Fibroblast of skin of right quadriceps (primary cell): ENCODE measurements around the gene RABGAP1.

Source experiments
- DNase-seq: peaks from one replicate; pipeline ENCODE4 v3.0.0-alpha.2; 2013

RABGAP1 gene

GRCh38 chr9:123115146-123115913, 174.5 kb downstream of the RABGAP1 start:
- DNase-seq: no peak

GRCh38 chr9:123116036-123116435, 175.2 kb downstream of the RABGAP1 start:
- no peak for DNase-seq

- peak; percentile 26 for DNase-seq
Observed at GRCh38 chr9:123119566-123119965, 178.7 kb downstream of the RABGAP1 start.

- DNase-seq: no peak
Observed at GRCh38 chr9:123120131-123120530, 179.3 kb downstream of the RABGAP1 start.

- DNase-seq: no peak
Observed at GRCh38 chr9:123120953-123121352, 180.1 kb downstream of the RABGAP1 start.

- DNase-seq: no peak
Observed at GRCh38 chr9:123121457-123121856, 180.6 kb downstream of the RABGAP1 start.

- DNase-seq: no peak
Observed at GRCh38 chr9:123127512-123128075, 186.8 kb downstream of the RABGAP1 start.

GRCh38 chr9:123128591-123128990, 187.8 kb downstream of the RABGAP1 start:
- no peak for DNase-seq

GRCh38 chr9:123129423-123129822, 188.6 kb downstream of the RABGAP1 start:
- no peak for DNase-seq

GRCh38 chr9:123131258-123131657, 190.4 kb downstream of the RABGAP1 start:
- DNase-seq: peak; percentile 74

GRCh38 chr9:123131993-123132392, 191.2 kb downstream of the RABGAP1 start:
- DNase-seq: no peak

GRCh38 chr9:123132696-123133095, 191.9 kb downstream of the RABGAP1 start:
- DNase-seq: no peak

- DNase-seq: no peak
Observed at GRCh38 chr9:123135430-123135829, 194.6 kb downstream of the RABGAP1 start.

GRCh38 chr9:123138163-123138562, 197.3 kb downstream of the RABGAP1 start:
- DNase-seq: no peak

GRCh38 chr9:123149067-123149466, 208.2 kb downstream of the RABGAP1 start:
- no peak for DNase-seq

- peak; percentile 4 for DNase-seq
Observed at GRCh38 chr9:123150708-123151503, 210.1 kb downstream of the RABGAP1 start.
